ENCODE data around the gene PROX1. TPM values are rescaled to one million over a fixed set of nuclear protein-coding genes. Genes with fewer than 3 reads are reported as not detected.
A peak's percentile ranks its signal among the peaks of the same experiment; 100 is the strongest.

Gene PROX1
- total and polyA plus RNA-seq, 2 donors from 2014 or later: 0.92 to 6.6 TPM

DNA sequence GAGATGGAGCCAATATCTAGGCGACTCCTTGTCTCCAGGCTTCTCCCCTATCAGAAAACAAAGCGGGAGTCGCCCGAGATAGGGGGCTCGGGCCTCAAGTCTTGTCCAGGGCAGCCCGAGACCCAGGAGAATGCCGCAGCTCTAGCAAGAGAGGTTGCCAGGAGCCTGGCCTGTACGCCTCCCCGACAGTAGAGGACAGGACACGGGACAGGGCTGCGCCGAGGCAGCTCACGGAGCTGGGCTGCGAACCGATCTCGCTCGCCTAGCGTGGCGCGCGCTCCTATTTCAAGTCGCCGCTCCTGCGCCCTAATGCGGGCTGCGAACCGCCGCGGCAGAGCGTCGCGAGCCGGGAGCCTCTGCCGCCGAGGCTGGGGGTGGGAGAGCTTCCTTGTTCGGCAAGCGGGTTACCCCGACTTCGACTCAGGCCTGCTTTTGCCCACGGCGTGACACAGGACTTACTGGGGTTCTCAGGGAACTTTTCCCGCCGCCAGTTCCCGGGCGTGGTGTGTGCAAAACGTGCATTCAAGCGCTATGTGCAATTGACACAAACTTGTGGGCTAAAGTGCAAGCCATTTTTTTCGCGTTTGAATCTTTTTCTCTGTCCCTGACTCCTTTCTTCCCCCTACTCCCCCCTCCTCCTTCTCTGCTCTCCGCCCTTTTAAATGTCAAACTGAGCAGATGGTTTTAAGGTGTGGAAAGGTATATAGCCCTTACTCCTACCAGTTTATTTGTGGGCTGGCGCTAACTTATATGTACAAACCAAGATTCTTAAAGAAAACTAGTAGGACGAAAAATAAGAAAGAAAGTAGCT, 2.4 kb upstream of the PROX1 start:
- FAIRE-seq: no peak
- Histone ChIP-seq H3K27me3 (ENCODE audit: control insufficient read depth, insufficient read depth, low read length) (peaks cover 45% of the 10 kb centered on the region), H3K36me3 (ENCODE audit: control insufficient read depth in 2 of 3, insufficient read depth in 3 of 3, low read length in 3 of 3) (no peaks in the 10 kb centered on the region), H3K4me3 (ENCODE audit: low read length in 3 of 3) (peak overlapping the region in 1 of 3 donors; percentile 13), H3K9me3 (ENCODE audit: control insufficient read depth in 2 of 3, insufficient read depth in 1 of 3, low read length in 3 of 3) (no peaks in the 10 kb centered on the region), H3K27ac (ENCODE audit: low read depth in 2 of 2, low read length in 2 of 2) (no peak overlapping the region), H3K9ac (ENCODE audit: low read length in 3 of 3) (no peak overlapping the region), H3K4me1 (ENCODE audit: control insufficient read depth in 2 of 3, insufficient read depth in 2 of 3, low read depth in 1 of 3, low read length in 3 of 3) (peaks cover 0 to 2% (median 0%) of the 10 kb centered on the region in 3 donors)
- TF ChIP-seq, protein P1, sequence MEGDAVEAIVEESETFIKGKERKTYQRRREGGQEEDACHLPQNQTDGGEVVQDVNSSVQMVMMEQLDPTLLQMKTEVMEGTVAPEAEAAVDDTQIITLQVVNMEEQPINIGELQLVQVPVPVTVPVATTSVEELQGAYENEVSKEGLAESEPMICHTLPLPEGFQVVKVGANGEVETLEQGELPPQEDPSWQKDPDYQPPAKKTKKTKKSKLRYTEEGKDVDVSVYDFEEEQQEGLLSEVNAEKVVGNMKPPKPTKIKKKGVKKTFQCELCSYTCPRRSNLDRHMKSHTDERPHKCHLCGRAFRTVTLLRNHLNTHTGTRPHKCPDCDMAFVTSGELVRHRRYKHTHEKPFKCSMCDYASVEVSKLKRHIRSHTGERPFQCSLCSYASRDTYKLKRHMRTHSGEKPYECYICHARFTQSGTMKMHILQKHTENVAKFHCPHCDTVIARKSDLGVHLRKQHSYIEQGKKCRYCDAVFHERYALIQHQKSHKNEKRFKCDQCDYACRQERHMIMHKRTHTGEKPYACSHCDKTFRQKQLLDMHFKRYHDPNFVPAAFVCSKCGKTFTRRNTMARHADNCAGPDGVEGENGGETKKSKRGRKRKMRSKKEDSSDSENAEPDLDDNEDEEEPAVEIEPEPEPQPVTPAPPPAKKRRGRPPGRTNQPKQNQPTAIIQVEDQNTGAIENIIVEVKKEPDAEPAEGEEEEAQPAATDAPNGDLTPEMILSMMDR (IDR thresholded peaks at IDR 0.05; ENCODE audit: borderline replicate concordance, extremely low read depth, insufficient read depth): no peak
- intact Hi-C loops (cut with DNase I): no loop called here
- peak in 4 of 5 donors; percentile 53 to 70 (median 65) for DNase-seq

DNA sequence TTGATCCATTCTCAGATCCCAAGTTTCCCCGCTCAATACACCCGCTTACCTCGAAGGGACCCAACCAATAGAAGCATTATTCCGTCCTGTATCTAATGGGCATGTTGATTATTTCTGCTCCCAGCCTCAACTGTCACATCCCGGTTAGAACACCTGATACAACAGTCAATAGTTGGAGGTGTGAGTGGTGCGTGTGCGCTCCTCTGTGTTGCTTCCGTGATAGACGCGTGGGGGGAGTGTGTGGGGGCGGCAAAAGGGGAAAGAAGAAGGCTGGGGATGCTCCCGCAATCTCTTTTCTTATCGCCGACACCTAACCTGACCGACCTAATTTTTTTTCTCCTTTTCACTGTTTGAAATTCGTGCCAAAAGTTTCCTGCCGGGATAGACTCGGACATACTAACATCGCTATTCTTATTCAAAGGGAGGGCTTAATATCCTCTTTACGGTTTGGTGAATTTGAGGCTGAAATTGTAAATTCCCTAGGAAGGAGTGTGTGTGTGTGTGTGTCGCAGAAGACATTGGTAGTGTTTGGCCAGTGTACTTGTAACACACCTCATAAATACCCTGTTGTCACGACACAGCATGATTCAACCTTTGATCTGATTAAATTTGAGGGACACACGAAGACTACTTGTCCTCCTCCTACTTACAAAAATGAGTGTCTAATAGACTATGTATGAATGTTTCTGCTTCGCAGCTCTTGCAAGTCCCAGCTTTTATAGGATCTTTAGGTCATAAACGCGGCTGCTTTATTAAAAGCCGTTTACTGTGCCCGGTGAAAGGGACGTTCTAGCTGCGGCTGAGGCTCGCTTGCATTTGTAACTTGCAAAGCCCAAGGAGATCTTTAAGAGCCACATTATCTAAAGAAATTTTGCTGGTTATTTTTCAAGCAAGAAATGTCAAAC, 1.5 kb upstream of the PROX1 start:
- intact Hi-C loops (cut with DNase I): no loop called here
- peak overlapping the region in 1 of 3 donors; percentile 17 for H3K4me3 ChIP-seq (ENCODE audit: low read length in 3 of 3)
- peaks cover 0 to 2% (median 0%) of the 10 kb centered on the region in 3 donors for H3K4me1 ChIP-seq (ENCODE audit: control insufficient read depth in 2 of 3, insufficient read depth in 2 of 3, low read depth in 1 of 3, low read length in 3 of 3)
- H3K27me3 ChIP-seq (ENCODE audit: control insufficient read depth, insufficient read depth, low read length): peaks cover 45% of the 10 kb centered on the region
- DNase-seq: peak in 3 of 5 donors; percentile 45 to 74 (median 49)
- H3K9ac ChIP-seq (ENCODE audit: low read length in 3 of 3): no peak overlapping the region
- no peak for FAIRE-seq
- no peaks in the 10 kb centered on the region for H3K9me3 ChIP-seq (ENCODE audit: control insufficient read depth in 2 of 3, insufficient read depth in 1 of 3, low read length in 3 of 3)
- no peaks in the 10 kb centered on the region for H3K36me3 ChIP-seq (ENCODE audit: control insufficient read depth in 2 of 3, insufficient read depth in 3 of 3, low read length in 3 of 3)
- H3K27ac ChIP-seq (ENCODE audit: low read depth in 2 of 2, low read length in 2 of 2): no peak overlapping the region
- TF ChIP-seq, protein P1 (IDR thresholded peaks at IDR 0.05; ENCODE audit: borderline replicate concordance, extremely low read depth, insufficient read depth): no peak

DNA sequence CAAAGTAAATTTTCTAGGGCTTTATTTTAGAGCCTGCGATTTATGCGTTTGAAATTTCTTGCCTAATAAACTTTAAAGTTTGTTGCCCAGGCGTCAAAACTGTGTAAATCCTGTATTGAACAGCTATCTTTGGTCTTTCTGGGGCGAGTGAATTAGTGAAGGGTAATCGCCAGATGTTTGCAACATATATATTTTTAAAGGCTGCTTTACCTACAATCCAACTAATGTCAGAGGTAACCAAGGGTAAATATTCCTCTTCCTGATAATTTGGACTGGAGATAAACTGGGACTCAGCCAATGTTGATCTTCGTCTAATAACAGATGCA, 885 bp upstream of the PROX1 start:
- H3K36me3 ChIP-seq (ENCODE audit: control insufficient read depth in 2 of 3, insufficient read depth in 3 of 3, low read length in 3 of 3): no peaks in the 10 kb centered on the region
- no peak overlapping the region for H3K9ac ChIP-seq (ENCODE audit: low read length in 3 of 3)
- FAIRE-seq (no peak), DNase-seq (no peak)
- H3K4me1 ChIP-seq (ENCODE audit: control insufficient read depth in 2 of 3, insufficient read depth in 2 of 3, low read depth in 1 of 3, low read length in 3 of 3): peaks cover 0 to 2% (median 0%) of the 10 kb centered on the region in 3 donors
- peak overlapping the region in 2 of 3 donors; percentile 4 to 48 for H3K4me3 ChIP-seq (ENCODE audit: low read length in 3 of 3)
- intact Hi-C loops (cut with DNase I): no loop called here
- H3K27me3 ChIP-seq (ENCODE audit: control insufficient read depth, insufficient read depth, low read length): peaks cover 40% of the 10 kb centered on the region
- no peaks in the 10 kb centered on the region for H3K9me3 ChIP-seq (ENCODE audit: control insufficient read depth in 2 of 3, insufficient read depth in 1 of 3, low read length in 3 of 3)
- no peak overlapping the region for H3K27ac ChIP-seq (ENCODE audit: low read depth in 2 of 2, low read length in 2 of 2)
- TF ChIP-seq, protein P1 (IDR thresholded peaks at IDR 0.05; ENCODE audit: borderline replicate concordance, extremely low read depth, insufficient read depth): no peak
